SK-N-SH treated with all-trans-retinoic acid at 6 μM for 48 hours (cell line): Measurements from ENCODE around the gene ADAM8.

Source experiments
- ATAC-seq: fragments of 200-7000 bp; cut with Tn5 transposase; 3 replicates; pipeline ENCODE4 v1.9.1; 2020; ENCODE audit warnings: mild to moderate bottlenecking, moderate library complexity
- ARNTL ChIP-seq: fragments of 450-650 bp; formaldehyde crosslinking; IDR thresholded peaks from 2 replicates; pipeline ENCODE4 v1.5.0; 2020; ENCODE audit warnings: low read depth, mild to moderate bottlenecking, moderate library complexity, borderline replicate concordance
- BACH2 ChIP-seq: fragments of 250-450 bp; sonication (Bioruptor Pico); IDR thresholded peaks from 2 replicates; pipeline ENCODE4 v1.9.0; 2021; ENCODE audit warnings: mild to moderate bottlenecking, borderline replicate concordance
- ESRRG ChIP-seq: fragments of 250-450 bp; sonication (Bioruptor Pico); IDR thresholded peaks from 2 replicates; pipeline ENCODE4 v1.6.1; 2021; ENCODE audit warnings: mild to moderate bottlenecking
- GLIS3 ChIP-seq: fragments of 250-450 bp; sonication (Bioruptor Pico); IDR thresholded peaks from 2 replicates; pipeline ENCODE4 v1.5.0; 2020; ENCODE audit warnings: mild to moderate bottlenecking, moderate library complexity
- ISL1 ChIP-seq: fragments of 250-450 bp; sonication (Bioruptor Pico); IDR thresholded peaks from 2 replicates; pipeline ENCODE4 v2.1.2; 2022; ENCODE audit warnings: mild to moderate bottlenecking, moderate library complexity
- OSR1 ChIP-seq: fragments of 250-450 bp; sonication (Bioruptor Pico); IDR thresholded peaks from 2 replicates; pipeline ENCODE4 v1.8.0; 2022; ENCODE audit warnings: moderate library complexity, mild to moderate bottlenecking, inconsistent platforms
- PPARA ChIP-seq: fragments of 250-450 bp; sonication (Bioruptor Pico); IDR thresholded peaks from 2 replicates; pipeline ENCODE4 v1.5.0; 2020; ENCODE audit warnings: mild to moderate bottlenecking, borderline replicate concordance
- RARB ChIP-seq: fragments of 250-450 bp; sonication (Bioruptor Pico); IDR thresholded peaks from 2 replicates; pipeline ENCODE4 v1.8.0; 2021; ENCODE audit warnings: mild to moderate bottlenecking, moderate library complexity
- SNAI2 ChIP-seq: fragments of 250-450 bp; sonication (Bioruptor Pico); IDR thresholded peaks from 2 replicates; pipeline ENCODE4 v1.5.0; 2020; ENCODE audit warnings: mild to moderate bottlenecking, moderate library complexity
- TOX ChIP-seq: fragments of 250-450 bp; sonication (Bioruptor Pico); IDR thresholded peaks from 2 replicates; pipeline ENCODE4 v1.8.0; 2021; ENCODE audit warnings: mild to moderate bottlenecking, moderate library complexity, borderline replicate concordance
- ZC3H10 ChIP-seq: fragments of 250-450 bp; sonication (Bioruptor Pico); IDR thresholded peaks from 2 replicates; pipeline ENCODE4 v1.5.1; 2021; ENCODE audit warnings: mild to moderate bottlenecking, moderate library complexity
- ZFP3 ChIP-seq: fragments of 250-450 bp; sonication (Bioruptor Pico); IDR thresholded peaks from 2 replicates; pipeline ENCODE4 v1.5.0; 2020; ENCODE audit warnings: mild to moderate bottlenecking, moderate library complexity
- ZNF565 ChIP-seq: fragments of 450-650 bp; formaldehyde crosslinking; conservative IDR thresholded peaks from 2 replicates; pipeline ENCODE4 v1.5.0; 2020; ENCODE audit warnings: low read depth, mild to moderate bottlenecking, moderate library complexity
- ZNF70 ChIP-seq: fragments of 450-650 bp; formaldehyde crosslinking; IDR thresholded peaks from 2 replicates; pipeline ENCODE4 v1.5.0; 2020; ENCODE audit warnings: mild to moderate bottlenecking, moderate library complexity
- ZNF8 ChIP-seq: fragments of 450-650 bp; formaldehyde crosslinking; IDR thresholded peaks from 2 replicates; pipeline ENCODE4 v1.5.0; 2020; ENCODE audit warnings: mild to moderate bottlenecking, moderate library complexity
- TF ChIP-seq, protein P1 (sequence below): fragments of 250-450 bp; sonication (Bioruptor Pico); IDR thresholded peaks from 2 replicates; pipeline ENCODE4 v1.5.0; 2020; ENCODE audit warnings: mild to moderate bottlenecking, moderate library complexity
- TF ChIP-seq, protein P2 (sequence below): fragments of 250-450 bp; sonication (Bioruptor Pico); IDR thresholded peaks from 2 replicates; pipeline ENCODE4 v1.5.1; 2021; ENCODE audit warnings: mild to moderate bottlenecking, moderate library complexity
- TF ChIP-seq, protein P3 (sequence below): fragments of 250-450 bp; sonication (Bioruptor Pico); IDR thresholded peaks from 2 replicates; pipeline ENCODE4 v1.5.1; 2020; ENCODE audit warnings: low read depth, mild to moderate bottlenecking, moderate library complexity
- TF ChIP-seq, protein P4 (sequence below): fragments of 250-450 bp; sonication (Bioruptor Pico); IDR thresholded peaks from 2 replicates; pipeline ENCODE4 v1.8.0; 2020; ENCODE audit warnings: mild to moderate bottlenecking, moderate library complexity, borderline replicate concordance
- TF ChIP-seq, protein P5 (sequence below): fragments of 250-450 bp; sonication (Bioruptor Pico); IDR thresholded peaks from 2 replicates; pipeline ENCODE4 v1.8.0; 2021; ENCODE audit warnings: low read depth, mild to moderate bottlenecking, moderate library complexity, borderline replicate concordance

Gene ADAM8

DNA sequence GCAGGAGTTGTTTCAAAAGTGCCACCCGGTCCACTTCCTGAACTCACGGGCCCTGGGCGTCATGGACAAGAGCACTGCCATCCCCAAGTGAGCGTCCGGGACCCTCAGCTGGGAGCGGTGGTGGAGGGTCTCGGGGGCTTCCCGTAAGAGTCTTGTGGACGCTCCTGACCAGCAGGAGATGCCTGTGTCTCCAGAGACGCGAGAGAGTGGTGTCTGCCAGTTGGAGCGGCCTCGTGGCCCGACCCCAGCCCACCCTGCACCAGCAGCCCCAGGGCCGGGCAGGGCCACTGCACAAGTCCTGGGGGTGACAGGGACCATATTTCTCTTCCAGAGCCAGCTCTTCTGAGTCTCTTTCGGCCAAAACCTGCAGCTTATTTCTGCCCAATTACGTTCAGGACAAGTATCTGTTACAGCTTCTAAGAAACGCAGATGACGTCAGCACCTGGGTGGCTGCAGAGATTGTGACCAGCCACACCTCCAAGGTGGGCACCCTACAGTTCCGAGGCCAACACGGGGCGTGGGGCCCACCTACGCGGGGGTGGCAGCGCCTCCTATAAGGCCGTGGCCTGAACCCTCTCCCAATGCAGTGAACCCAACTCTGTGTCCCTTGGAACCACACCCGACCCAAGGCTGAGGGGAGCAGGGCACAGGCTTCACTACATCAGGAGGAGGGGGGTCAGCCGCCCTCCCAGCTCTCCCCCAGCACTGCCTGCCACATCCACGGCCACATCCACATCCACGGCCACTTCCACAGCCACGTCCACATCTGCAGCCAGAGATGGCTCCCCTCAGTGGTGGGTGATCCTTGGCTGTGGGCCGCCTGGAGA is 62.8 kb downstream of the ADAM8 start:
- ATAC-seq = no peak
- no peak for TF ChIP-seq OSR1 (CRISPR knock-in tag)
- no peak for TF ChIP-seq ISL1
- TF ChIP-seq PPARA (CRISPR knock-in tag) = no peak
- TF ChIP-seq, protein P1, sequence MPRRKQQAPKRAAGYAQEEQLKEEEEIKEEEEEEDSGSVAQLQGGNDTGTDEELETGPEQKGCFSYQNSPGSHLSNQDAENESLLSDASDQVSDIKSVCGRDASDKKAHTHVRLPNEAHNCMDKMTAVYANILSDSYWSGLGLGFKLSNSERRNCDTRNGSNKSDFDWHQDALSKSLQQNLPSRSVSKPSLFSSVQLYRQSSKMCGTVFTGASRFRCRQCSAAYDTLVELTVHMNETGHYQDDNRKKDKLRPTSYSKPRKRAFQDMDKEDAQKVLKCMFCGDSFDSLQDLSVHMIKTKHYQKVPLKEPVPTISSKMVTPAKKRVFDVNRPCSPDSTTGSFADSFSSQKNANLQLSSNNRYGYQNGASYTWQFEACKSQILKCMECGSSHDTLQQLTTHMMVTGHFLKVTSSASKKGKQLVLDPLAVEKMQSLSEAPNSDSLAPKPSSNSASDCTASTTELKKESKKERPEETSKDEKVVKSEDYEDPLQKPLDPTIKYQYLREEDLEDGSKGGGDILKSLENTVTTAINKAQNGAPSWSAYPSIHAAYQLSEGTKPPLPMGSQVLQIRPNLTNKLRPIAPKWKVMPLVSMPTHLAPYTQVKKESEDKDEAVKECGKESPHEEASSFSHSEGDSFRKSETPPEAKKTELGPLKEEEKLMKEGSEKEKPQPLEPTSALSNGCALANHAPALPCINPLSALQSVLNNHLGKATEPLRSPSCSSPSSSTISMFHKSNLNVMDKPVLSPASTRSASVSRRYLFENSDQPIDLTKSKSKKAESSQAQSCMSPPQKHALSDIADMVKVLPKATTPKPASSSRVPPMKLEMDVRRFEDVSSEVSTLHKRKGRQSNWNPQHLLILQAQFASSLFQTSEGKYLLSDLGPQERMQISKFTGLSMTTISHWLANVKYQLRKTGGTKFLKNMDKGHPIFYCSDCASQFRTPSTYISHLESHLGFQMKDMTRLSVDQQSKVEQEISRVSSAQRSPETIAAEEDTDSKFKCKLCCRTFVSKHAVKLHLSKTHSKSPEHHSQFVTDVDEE (CRISPR knock-in tag) = no peak
- no peak for TF ChIP-seq SNAI2
- TF ChIP-seq, protein P2, sequence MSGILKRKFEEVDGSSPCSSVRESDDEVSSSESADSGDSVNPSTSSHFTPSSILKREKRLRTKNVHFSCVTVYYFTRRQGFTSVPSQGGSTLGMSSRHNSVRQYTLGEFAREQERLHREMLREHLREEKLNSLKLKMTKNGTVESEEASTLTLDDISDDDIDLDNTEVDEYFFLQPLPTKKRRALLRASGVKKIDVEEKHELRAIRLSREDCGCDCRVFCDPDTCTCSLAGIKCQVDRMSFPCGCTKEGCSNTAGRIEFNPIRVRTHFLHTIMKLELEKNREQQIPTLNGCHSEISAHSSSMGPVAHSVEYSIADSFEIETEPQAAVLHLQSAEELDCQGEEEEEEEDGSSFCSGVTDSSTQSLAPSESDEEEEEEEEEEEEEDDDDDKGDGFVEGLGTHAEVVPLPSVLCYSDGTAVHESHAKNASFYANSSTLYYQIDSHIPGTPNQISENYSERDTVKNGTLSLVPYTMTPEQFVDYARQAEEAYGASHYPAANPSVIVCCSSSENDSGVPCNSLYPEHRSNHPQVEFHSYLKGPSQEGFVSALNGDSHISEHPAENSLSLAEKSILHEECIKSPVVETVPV = no peak
- no peak for TF ChIP-seq ZNF70 (CRISPR knock-in tag)
- no peak for TF ChIP-seq ESRRG
- TF ChIP-seq ZC3H10 (CRISPR knock-in tag) = no peak
- TF ChIP-seq BACH2 = no peak
- TF ChIP-seq ARNTL (CRISPR knock-in tag) = no peak
- no peak for TF ChIP-seq ZNF565 (CRISPR knock-in tag)
- no peak for TF ChIP-seq ZFP3 (CRISPR knock-in tag)
- TF ChIP-seq GLIS3 (CRISPR knock-in tag) = no peak
- TF ChIP-seq ZNF8 (CRISPR knock-in tag) = no peak

DNA sequence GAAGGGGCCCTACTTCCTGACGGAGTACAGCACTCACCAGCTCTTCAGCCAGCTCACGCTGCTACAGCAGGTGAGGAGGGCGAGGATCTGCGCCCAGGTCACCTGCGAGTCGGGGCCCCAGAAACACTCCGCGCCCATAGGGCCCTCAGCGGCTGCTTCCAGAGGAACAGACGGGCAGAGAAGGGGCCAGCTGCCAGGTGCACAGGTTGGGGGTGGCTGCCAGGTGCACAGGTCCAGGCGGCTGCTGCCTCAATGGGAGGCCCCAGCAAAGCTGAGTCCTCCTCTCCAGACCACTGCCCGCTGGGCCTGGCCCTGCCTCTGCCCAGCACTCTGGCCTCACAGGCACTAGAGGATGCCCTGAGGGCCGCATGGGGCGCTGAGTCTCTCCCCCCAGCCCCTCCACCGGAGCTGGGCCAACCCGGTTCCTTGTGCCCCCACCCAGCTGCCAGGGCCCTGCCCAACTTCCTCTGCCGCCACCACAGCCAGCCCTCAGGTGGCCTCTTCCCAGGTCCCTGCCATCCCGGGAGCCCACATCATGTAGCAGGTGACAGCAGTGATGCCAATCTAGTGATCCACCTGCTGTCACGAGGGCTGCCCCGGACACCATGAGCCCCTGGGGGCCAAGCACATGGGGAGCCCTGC is 63.7 kb downstream of the ADAM8 start:
- TF ChIP-seq, protein P3, sequence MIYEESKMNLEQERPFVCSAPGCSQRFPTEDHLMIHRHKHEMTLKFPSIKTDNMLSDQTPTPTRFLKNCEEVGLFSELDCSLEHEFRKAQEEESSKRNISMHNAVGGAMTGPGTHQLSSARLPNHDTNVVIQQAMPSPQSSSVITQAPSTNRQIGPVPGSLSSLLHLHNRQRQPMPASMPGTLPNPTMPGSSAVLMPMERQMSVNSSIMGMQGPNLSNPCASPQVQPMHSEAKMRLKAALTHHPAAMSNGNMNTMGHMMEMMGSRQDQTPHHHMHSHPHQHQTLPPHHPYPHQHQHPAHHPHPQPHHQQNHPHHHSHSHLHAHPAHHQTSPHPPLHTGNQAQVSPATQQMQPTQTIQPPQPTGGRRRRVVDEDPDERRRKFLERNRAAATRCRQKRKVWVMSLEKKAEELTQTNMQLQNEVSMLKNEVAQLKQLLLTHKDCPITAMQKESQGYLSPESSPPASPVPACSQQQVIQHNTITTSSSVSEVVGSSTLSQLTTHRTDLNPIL = no peak
- no peak for TF ChIP-seq RARB (CRISPR knock-in tag)
- no peak for TF ChIP-seq ARNTL (CRISPR knock-in tag)
- TF ChIP-seq TOX (CRISPR knock-in tag) = no peak
- TF ChIP-seq OSR1 (CRISPR knock-in tag) = no peak
- TF ChIP-seq, protein P4, sequence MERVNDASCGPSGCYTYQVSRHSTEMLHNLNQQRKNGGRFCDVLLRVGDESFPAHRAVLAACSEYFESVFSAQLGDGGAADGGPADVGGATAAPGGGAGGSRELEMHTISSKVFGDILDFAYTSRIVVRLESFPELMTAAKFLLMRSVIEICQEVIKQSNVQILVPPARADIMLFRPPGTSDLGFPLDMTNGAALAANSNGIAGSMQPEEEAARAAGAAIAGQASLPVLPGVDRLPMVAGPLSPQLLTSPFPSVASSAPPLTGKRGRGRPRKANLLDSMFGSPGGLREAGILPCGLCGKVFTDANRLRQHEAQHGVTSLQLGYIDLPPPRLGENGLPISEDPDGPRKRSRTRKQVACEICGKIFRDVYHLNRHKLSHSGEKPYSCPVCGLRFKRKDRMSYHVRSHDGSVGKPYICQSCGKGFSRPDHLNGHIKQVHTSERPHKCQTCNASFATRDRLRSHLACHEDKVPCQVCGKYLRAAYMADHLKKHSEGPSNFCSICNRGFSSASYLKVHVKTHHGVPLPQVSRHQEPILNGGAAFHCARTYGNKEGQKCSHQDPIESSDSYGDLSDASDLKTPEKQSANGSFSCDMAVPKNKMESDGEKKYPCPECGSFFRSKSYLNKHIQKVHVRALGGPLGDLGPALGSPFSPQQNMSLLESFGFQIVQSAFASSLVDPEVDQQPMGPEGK (CRISPR knock-in tag) = no peak
- TF ChIP-seq, protein P5, sequence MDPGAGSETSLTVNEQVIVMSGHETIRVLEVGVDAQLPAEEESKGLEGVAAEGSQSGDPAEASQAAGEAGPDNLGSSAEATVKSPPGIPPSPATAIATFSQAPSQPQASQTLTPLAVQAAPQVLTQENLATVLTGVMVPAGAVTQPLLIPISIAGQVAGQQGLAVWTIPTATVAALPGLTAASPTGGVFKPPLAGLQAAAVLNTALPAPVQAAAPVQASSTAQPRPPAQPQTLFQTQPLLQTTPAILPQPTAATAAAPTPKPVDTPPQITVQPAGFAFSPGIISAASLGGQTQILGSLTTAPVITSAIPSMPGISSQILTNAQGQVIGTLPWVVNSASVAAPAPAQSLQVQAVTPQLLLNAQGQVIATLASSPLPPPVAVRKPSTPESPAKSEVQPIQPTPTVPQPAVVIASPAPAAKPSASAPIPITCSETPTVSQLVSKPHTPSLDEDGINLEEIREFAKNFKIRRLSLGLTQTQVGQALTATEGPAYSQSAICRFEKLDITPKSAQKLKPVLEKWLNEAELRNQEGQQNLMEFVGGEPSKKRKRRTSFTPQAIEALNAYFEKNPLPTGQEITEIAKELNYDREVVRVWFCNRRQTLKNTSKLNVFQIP (CRISPR knock-in tag) = no peak
- no peak for TF ChIP-seq ESRRG
- TF ChIP-seq, protein P2 = no peak
- TF ChIP-seq ZNF565 (CRISPR knock-in tag) = no peak
- no peak for TF ChIP-seq ZC3H10 (CRISPR knock-in tag)
- TF ChIP-seq GLIS3 (CRISPR knock-in tag) = no peak
- TF ChIP-seq ZNF8 (CRISPR knock-in tag) = no peak
- no peak for TF ChIP-seq SNAI2
- TF ChIP-seq, protein P1 (CRISPR knock-in tag) = no peak
- ATAC-seq = no peak
